OCI-LY3 (cell line): ENCODE measurements around the gene MAPKAPK2.

Experiments used
- EZH2phosphoT487 ChIP-seq: fragments of 200-600 bp; shearing (Covaris generic); IDR thresholded peaks from 2 replicates; pipeline ENCODE4 v1.6.1; 2018; ENCODE audit warnings: antibody characterized with exemption, mixed run types, low read depth
- TF ChIP-seq, protein P1 (sequence below): fragments of 200-600, 300-600 bp; sonication (generic); IDR thresholded peaks from 2 replicates; pipeline ENCODE4 v1.5.1; 2014; ENCODE audit warnings: antibody characterized with exemption, low read length, low read depth

GRCh38 chr1:206663362-206663761 lies 21.3 kb upstream of the MAPKAPK2 start:
- TF ChIP-seq, protein P1, sequence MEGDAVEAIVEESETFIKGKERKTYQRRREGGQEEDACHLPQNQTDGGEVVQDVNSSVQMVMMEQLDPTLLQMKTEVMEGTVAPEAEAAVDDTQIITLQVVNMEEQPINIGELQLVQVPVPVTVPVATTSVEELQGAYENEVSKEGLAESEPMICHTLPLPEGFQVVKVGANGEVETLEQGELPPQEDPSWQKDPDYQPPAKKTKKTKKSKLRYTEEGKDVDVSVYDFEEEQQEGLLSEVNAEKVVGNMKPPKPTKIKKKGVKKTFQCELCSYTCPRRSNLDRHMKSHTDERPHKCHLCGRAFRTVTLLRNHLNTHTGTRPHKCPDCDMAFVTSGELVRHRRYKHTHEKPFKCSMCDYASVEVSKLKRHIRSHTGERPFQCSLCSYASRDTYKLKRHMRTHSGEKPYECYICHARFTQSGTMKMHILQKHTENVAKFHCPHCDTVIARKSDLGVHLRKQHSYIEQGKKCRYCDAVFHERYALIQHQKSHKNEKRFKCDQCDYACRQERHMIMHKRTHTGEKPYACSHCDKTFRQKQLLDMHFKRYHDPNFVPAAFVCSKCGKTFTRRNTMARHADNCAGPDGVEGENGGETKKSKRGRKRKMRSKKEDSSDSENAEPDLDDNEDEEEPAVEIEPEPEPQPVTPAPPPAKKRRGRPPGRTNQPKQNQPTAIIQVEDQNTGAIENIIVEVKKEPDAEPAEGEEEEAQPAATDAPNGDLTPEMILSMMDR, result no peak
- TF ChIP-seq EZH2phosphoT487, result no peak
